HEK293 (cell line): ENCODE measurements around the gene ARHGAP22.

Experiments
- CTCF ChIA-PET: fragments of 350-600 bp; formaldehyde crosslinking; extraction: SDS; loops from one replicate; lab custom pipeline; 2021; ENCODE audit warnings: antibody characterized with exemption; lab: Yijun Ruan, JAX
- POLR2A ChIA-PET: fragments of 300-600 bp; formaldehyde crosslinking; extraction: SDS; loops from one replicate; lab custom pipeline; 2020; ENCODE audit warnings: antibody characterized with exemption, inconsistent platforms; lab: Yijun Ruan, JAX
- H3K27ac ChIP-seq: fragments of 200-500 bp; sonication (Bioruptor generic); 2 replicates; pipeline ENCODE4 v1.5.1; 2014; ENCODE audit warnings: low read depth, low read length, control low read depth, inconsistent platforms; ENCODE audit errors: extremely low read depth
- H3K36me3 ChIP-seq, 2 experiments: fragments of 200-500 bp in 1 of 2; sonication (Bioruptor generic) in 1 of 2; 1 replicate in 1 of 2; 2 replicates in 1 of 2; pipeline ENCODE4 v1.5.1; 2014 to 2017; ENCODE audit warnings: inconsistent platforms in 2 of 2, low read length in 2 of 2; ENCODE audit not compliant: control insufficient read depth in 2 of 2, insufficient read depth in 1 of 2
- H3K4me1 ChIP-seq: fragments of 200-500 bp; sonication (Bioruptor generic); 2 replicates; pipeline ENCODE4 v1.5.1; 2014; ENCODE audit warnings: mild to moderate bottlenecking, low read length, inconsistent platforms; ENCODE audit not compliant: control insufficient read depth, insufficient read depth
- H3K4me3 ChIP-seq: 2 replicates; pipeline ENCODE4 v1.5.1; 2011; ENCODE audit warnings: low read depth, mild to moderate bottlenecking, control low read depth, low read length, moderate library complexity
- H3K9me3 ChIP-seq: fragments of 200-500 bp; sonication (Bioruptor generic); 2 replicates; pipeline ENCODE4 v1.5.1; 2014; ENCODE audit warnings: low read depth, low read length, inconsistent platforms; ENCODE audit not compliant: control insufficient read depth, insufficient read depth
- FEZF1 ChIP-seq: fragments of 450-650 bp; formaldehyde crosslinking; IDR thresholded peaks from 2 replicates; pipeline ENCODE4 v1.5.1; 2016; ENCODE audit warnings: missing biosample characterization, missing genetic modification characterization
- KLF16 ChIP-seq: fragments of 450-650 bp; formaldehyde crosslinking; IDR thresholded peaks from 2 replicates; pipeline ENCODE4 v1.5.1; 2017; ENCODE audit warnings: missing biosample characterization, missing genetic modification characterization
- PRDM10 ChIP-seq: fragments of 450-650 bp; formaldehyde crosslinking; IDR thresholded peaks from 2 replicates; pipeline ENCODE4 v1.5.1; 2016; ENCODE audit warnings: missing biosample characterization, missing genetic modification characterization
- YY1 ChIP-seq: fragments of 450-650 bp; formaldehyde crosslinking; IDR thresholded peaks from 2 replicates; pipeline ENCODE4 v1.5.1; 2018; ENCODE audit warnings: missing biosample characterization, missing genetic modification characterization
- ZBTB26 ChIP-seq: fragments of 450-650 bp; formaldehyde crosslinking; optimal IDR thresholded peaks from 2 replicates; pipeline ENCODE3; 2016; ENCODE audit warnings: missing biosample characterization, mild to moderate bottlenecking, missing genetic modification characterization
- ZFP3 ChIP-seq: fragments of 450-650 bp; formaldehyde crosslinking; IDR thresholded peaks from 2 replicates; pipeline ENCODE4 v1.5.1; 2016; ENCODE audit warnings: low read depth, missing biosample characterization, missing genetic modification characterization
- ZIC2 ChIP-seq: fragments of 450-650 bp; formaldehyde crosslinking; IDR thresholded peaks from 2 replicates; pipeline ENCODE4 v1.5.1; 2016; ENCODE audit warnings: missing biosample characterization, missing genetic modification characterization
- ZNF174 ChIP-seq: fragments of 450-650 bp; formaldehyde crosslinking; IDR thresholded peaks from 2 replicates; pipeline ENCODE4 v1.5.0; 2017; ENCODE audit warnings: missing biosample characterization, mild to moderate bottlenecking, missing genetic modification characterization
- ZNF211 ChIP-seq: fragments of 450-650 bp; formaldehyde crosslinking; IDR thresholded peaks from 2 replicates; pipeline ENCODE4 v1.5.1; 2016; ENCODE audit warnings: low read depth, missing biosample characterization, missing genetic modification characterization
- ZNF248 ChIP-seq: fragments of 450-650 bp; formaldehyde crosslinking; IDR thresholded peaks from 2 replicates; pipeline ENCODE4 v1.5.1; 2017; ENCODE audit warnings: missing biosample characterization, missing genetic modification characterization
- ZNF26 ChIP-seq: fragments of 450-650 bp; formaldehyde crosslinking; IDR thresholded peaks from 2 replicates; pipeline ENCODE4 v1.5.1; 2016; ENCODE audit warnings: missing biosample characterization, missing genetic modification characterization
- ZNF394 ChIP-seq: fragments of 450-650 bp; formaldehyde crosslinking; IDR thresholded peaks from 2 replicates; pipeline ENCODE4 v1.5.1; 2016; ENCODE audit warnings: missing biosample characterization, missing genetic modification characterization, mild to moderate bottlenecking, moderate library complexity, borderline replicate concordance
- ZNF449 ChIP-seq: fragments of 450-650 bp; formaldehyde crosslinking; IDR thresholded peaks from 2 replicates; pipeline ENCODE4 v1.5.1; 2017; ENCODE audit warnings: missing biosample characterization, mild to moderate bottlenecking, missing genetic modification characterization, moderate library complexity
- ZNF560 ChIP-seq: fragments of 450-650 bp; formaldehyde crosslinking; IDR thresholded peaks from 2 replicates; pipeline ENCODE4 v1.5.1; 2017; ENCODE audit warnings: missing biosample characterization, missing genetic modification characterization, borderline replicate concordance
- ZNF624 ChIP-seq: fragments of 450-650 bp; formaldehyde crosslinking; IDR thresholded peaks from 2 replicates; pipeline ENCODE4 v1.5.1; 2017; ENCODE audit warnings: missing biosample characterization, missing genetic modification characterization
- ZNF626 ChIP-seq: fragments of 450-650 bp; sonication (Bioruptor Pico); formaldehyde crosslinking; IDR thresholded peaks from 2 replicates; pipeline ENCODE4 v1.5.1; 2018; ENCODE audit warnings: missing biosample characterization, missing genetic modification characterization, inconsistent platforms
- ZNF791 ChIP-seq: fragments of 450-650 bp; formaldehyde crosslinking; IDR thresholded peaks from 2 replicates; pipeline ENCODE4 v1.5.1; 2016; ENCODE audit warnings: missing biosample characterization, missing genetic modification characterization
- ZNF837 ChIP-seq: fragments of 450-650 bp; formaldehyde crosslinking; IDR thresholded peaks from 2 replicates; pipeline ENCODE4 v1.5.1; 2016; ENCODE audit warnings: missing biosample characterization, missing genetic modification characterization
- ZXDB ChIP-seq: fragments of 450-650 bp; formaldehyde crosslinking; IDR thresholded peaks from 2 replicates; pipeline ENCODE4 v1.5.1; 2016; ENCODE audit warnings: missing biosample characterization, missing genetic modification characterization

ARHGAP22 gene

GRCh38 chr10:48574817-48575380 is 30.0 kb downstream of the ARHGAP22 start (continued):
- TF ChIP-seq ZNF26 (tag by site-specific recombination) (no peak), ZIC2 (tag by site-specific recombination) (no peak), ZXDB (tag by site-specific recombination) (no peak), ZNF791 (tag by site-specific recombination) (no peak), ZNF449 (no peak), ZNF624 (tag by site-specific recombination) (no peak), ZNF560 (tag by site-specific recombination) (no peak), KLF16 (no peak)

GRCh38 chr10:48574322-48574796 is 30.5 kb downstream of the ARHGAP22 start:
- TF ChIP-seq ZNF174 (no peak), ZNF394 (no peak), ZBTB26 (no peak), ZNF248 (tag by site-specific recombination) (no peak), ZNF626 (tag by site-specific recombination) (no peak), YY1 (tag by site-specific recombination) (no peak), FEZF1 (tag by site-specific recombination) (no peak), PRDM10 (tag by site-specific recombination) (no peak), ZNF211 (no peak), ZNF837 (tag by site-specific recombination) (no peak), ZFP3 (tag by site-specific recombination) (no peak)
- Histone ChIP-seq H3K9me3 (no peaks in the 10 kb centered on the region), H3K4me1 (no peaks in the 10 kb centered on the region), H3K36me3 (no peaks in the 10 kb centered on the region), H3K27ac (no peak overlapping the region), H3K4me3 (no peak overlapping the region)
- ChIA-PET POLR2A (no interaction called here), CTCF (interaction anchor here (1.0 kb wide), 1 partner anchor 40 kb away, joined by 3 read pairs; no protein-coding TSS in a partner anchor)
